H9 (cell line): Measurements from ENCODE around the gene USP13. TPM values are rescaled to one million over a fixed set of nuclear protein-coding genes. Genes with fewer than 3 reads are reported as not detected.

Experiments
- DNase-seq: peaks from one replicate; pipeline ENCODE4 v3.0.0-alpha.2; 2017
- H2AFZ ChIP-seq: one replicate; pipeline ENCODE4 v1.6.1; 2013; ENCODE audit warnings: mild to moderate bottlenecking, low read length, control low read depth, moderate library complexity
- H2AK5ac ChIP-seq: 2 replicates; pipeline ENCODE4 v1.6.1; 2013; ENCODE audit warnings: low read length, control low read depth, mixed read lengths; ENCODE audit not compliant: insufficient read length
- H2BK120ac ChIP-seq: one replicate; pipeline ENCODE4 v1.6.1; 2013; ENCODE audit warnings: low read depth, mild to moderate bottlenecking, low read length, control low read depth, inconsistent platforms; ENCODE audit not compliant: poor library complexity, severe bottlenecking
- H2BK12ac ChIP-seq: 2 replicates; pipeline ENCODE4 v1.6.1; 2013; ENCODE audit warnings: low read length, control low read depth, mixed read lengths, low read depth; ENCODE audit not compliant: insufficient read length
- H2BK15ac ChIP-seq: 2 replicates; pipeline ENCODE4 v1.6.1; 2013; ENCODE audit warnings: low read depth, low read length, control low read depth
- H2BK20ac ChIP-seq: one replicate; pipeline ENCODE4 v1.6.1; 2013; ENCODE audit warnings: low read depth, mild to moderate bottlenecking, low read length, control low read depth, inconsistent platforms; ENCODE audit not compliant: poor library complexity, severe bottlenecking
- H2BK5ac ChIP-seq: 2 replicates; pipeline ENCODE4 v1.6.1; 2013; ENCODE audit warnings: low read length, control low read depth, mixed read lengths; ENCODE audit not compliant: insufficient read length
- H3K14ac ChIP-seq: 2 replicates; pipeline ENCODE4 v1.6.1; 2013; ENCODE audit warnings: low read length, control low read depth; ENCODE audit not compliant: insufficient read depth
- H3K18ac ChIP-seq: 2 replicates; pipeline ENCODE4 v1.6.1; 2013; ENCODE audit warnings: low read depth, mild to moderate bottlenecking, mixed read lengths, low read length, control low read depth; ENCODE audit not compliant: insufficient read length
- H3K23ac ChIP-seq: 2 replicates; pipeline ENCODE4 v1.6.1; 2013; ENCODE audit warnings: low read length, control low read depth, mixed read lengths, low read depth; ENCODE audit not compliant: insufficient read length
- H3K23me2 ChIP-seq: 2 replicates; pipeline ENCODE4 v1.6.1; 2013; ENCODE audit warnings: low read depth, mild to moderate bottlenecking, mixed read lengths, low read length, control low read depth; ENCODE audit not compliant: insufficient read length, poor library complexity, severe bottlenecking
- H3K27ac ChIP-seq: 2 replicates; pipeline ENCODE4 v1.5.1; 2013; ENCODE audit warnings: low read length, control low read depth, mixed read lengths, low read depth; ENCODE audit not compliant: insufficient read length
- H3K27me3 ChIP-seq: 2 replicates; pipeline ENCODE4 v1.6.1; 2013; ENCODE audit warnings: low read length, control low read depth, inconsistent platforms; ENCODE audit not compliant: insufficient read depth
- H3K4ac ChIP-seq: 2 replicates; pipeline ENCODE4 v1.6.1; 2013; ENCODE audit warnings: low read depth, mild to moderate bottlenecking, control low read depth, inconsistent platforms, low read length, moderate library complexity
- H3K4me1 ChIP-seq: 2 replicates; pipeline ENCODE4 v1.6.1; 2013; ENCODE audit warnings: low read length, control low read depth, inconsistent platforms; ENCODE audit not compliant: insufficient read depth
- H3K4me2 ChIP-seq: 2 replicates; pipeline ENCODE4 v1.6.1; 2013; ENCODE audit warnings: low read length, control low read depth, mixed read lengths; ENCODE audit not compliant: insufficient read length, insufficient read depth
- H3K56ac ChIP-seq: 2 replicates; pipeline ENCODE4 v1.6.1; 2013; ENCODE audit warnings: low read depth, mild to moderate bottlenecking, mixed read lengths, low read length, control low read depth; ENCODE audit not compliant: insufficient read length
- H3K79me1 ChIP-seq: 2 replicates; pipeline ENCODE4 v1.6.1; 2013; ENCODE audit warnings: low read depth, mild to moderate bottlenecking, moderate library complexity, low read length, control low read depth, inconsistent platforms; ENCODE audit not compliant: insufficient read depth, poor library complexity, severe bottlenecking
- H3K79me2 ChIP-seq: 2 replicates; pipeline ENCODE4 v1.6.1; 2013; ENCODE audit warnings: low read length, control low read depth, inconsistent platforms; ENCODE audit not compliant: insufficient read depth
- H3K9ac ChIP-seq: 2 replicates; pipeline ENCODE4 v1.6.1; 2013; ENCODE audit warnings: low read length, control low read depth, mixed read lengths; ENCODE audit not compliant: insufficient read length; ENCODE audit errors: extremely low read depth
- H3K9me3 ChIP-seq: one replicate; pipeline ENCODE4 v1.6.1; 2013; ENCODE audit warnings: low read depth, low read length, inconsistent platforms; ENCODE audit not compliant: control insufficient read depth
- H3T11ph ChIP-seq: one replicate; pipeline ENCODE4 v1.6.1; 2013; ENCODE audit warnings: mild to moderate bottlenecking, low read length, control low read depth, inconsistent platforms
- H4K20me1 ChIP-seq: one replicate; pipeline ENCODE4 v1.6.1; 2013; ENCODE audit not compliant: control insufficient read depth, insufficient read length, insufficient read depth
- H4K5ac ChIP-seq: 2 replicates; pipeline ENCODE4 v1.6.1; 2013; ENCODE audit warnings: low read depth, mild to moderate bottlenecking, mixed read lengths, low read length, control low read depth; ENCODE audit not compliant: insufficient read length
- H4K8ac ChIP-seq: replicated peaks from 2 replicates; pipeline ENCODE4 v1.6.1; 2013; ENCODE audit warnings: low read length, control low read depth, mixed read lengths, low read depth; ENCODE audit not compliant: insufficient read length
- H4K91ac ChIP-seq: 2 replicates; pipeline ENCODE4 v1.6.1; 2013; ENCODE audit warnings: low read depth, mild to moderate bottlenecking, moderate library complexity, mixed read lengths, low read length, control low read depth; ENCODE audit not compliant: insufficient read length
- H3K27ac Mint-ChIP-seq, 3 experiments: 2 replicates in 2 of 3; 3 replicates in 1 of 3; pipeline ENCODE4 v1.8.0; 2020 to 2021; ENCODE audit warnings: mixed read lengths in 3 of 3, mild to moderate bottlenecking in 1 of 3, moderate library complexity in 1 of 3
- H3K27me3 Mint-ChIP-seq: 2 replicates; pipeline ENCODE4 v1.8.0; 2021; ENCODE audit warnings: low read depth, mild to moderate bottlenecking, moderate library complexity, mixed read lengths
- H3K36me3 Mint-ChIP-seq, 3 experiments: 2 replicates in 2 of 3; 3 replicates in 1 of 3; pipeline ENCODE4 v1.8.0; 2020 to 2021; ENCODE audit warnings: low read depth in 3 of 3, mixed read lengths in 3 of 3; ENCODE audit not compliant: insufficient read depth in 1 of 3
- H3K4me1 Mint-ChIP-seq, 2 experiments: 2 replicates each; pipeline ENCODE4 v1.8.0; 2020; ENCODE audit warnings: mixed read lengths in 2 of 2
- H3K4me3 Mint-ChIP-seq, 2 experiments: 2 replicates in 1 of 2; 3 replicates in 1 of 2; pipeline ENCODE4 v1.8.0; 2020 to 2021; ENCODE audit warnings: mild to moderate bottlenecking in 2 of 2, mixed read lengths in 2 of 2, moderate library complexity in 1 of 2
- H3K9me3 Mint-ChIP-seq, 2 experiments: 2 replicates in 1 of 2; 3 replicates in 1 of 2; pipeline ENCODE4 v1.8.0; 2020; ENCODE audit warnings: mild to moderate bottlenecking in 2 of 2, mixed read lengths in 2 of 2, moderate library complexity in 1 of 2
- WGBS: extraction: QIAGEN DNeasy Blood & Tissue Kit; methylation state at CpG from one replicate; pipeline ENCODE4 v1.1.7; 2013; ENCODE audit warnings: missing lambda C conversion rate, low lambda C conversion rate, mixed read lengths; ENCODE audit not compliant: insufficient read length; ENCODE audit errors: extremely low coverage; 5-methylcytosine and 5-hydroxymethylcytosine counted together
- total RNA-seq: library from RNA; stranded (reverse); gene quantifications from 2 replicates; pipeline ENCODE4 v1.2.1, GENCODE V29; 2021
- TF ChIP-seq, protein P1 (sequence below): fragments of 200-600 bp; sonication (generic); conservative IDR thresholded peaks from 3 replicates; pipeline ENCODE4 v1.8.0; 2021; ENCODE audit warnings: antibody characterized with exemption, mild to moderate bottlenecking

The USP13 gene
- total RNA-seq, 1 experiment from 2014 or later = 26.7 TPM

DNA sequence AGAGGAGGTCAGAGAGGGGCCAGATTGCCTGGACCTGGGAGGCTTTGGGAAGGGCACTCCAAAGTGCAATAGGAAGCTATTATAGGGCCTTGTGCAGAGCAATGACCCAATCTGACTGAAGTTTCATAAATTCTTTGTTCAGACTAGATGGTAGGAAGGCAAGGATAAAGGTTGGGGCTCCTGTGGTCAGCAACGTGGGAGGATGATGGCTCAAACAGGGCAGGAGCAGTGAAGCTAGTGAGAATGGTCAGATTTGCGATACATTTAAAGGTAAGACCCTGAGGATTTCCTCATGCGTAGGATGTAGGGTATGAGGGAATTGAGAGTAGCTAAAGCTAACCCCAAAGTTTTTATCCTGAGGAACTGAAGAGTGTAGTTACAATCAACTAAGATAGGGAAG is 139.0 kb downstream of the USP13 start:
- Histone ChIP-seq H2BK5ac (no peak overlapping the region), H3K4ac (no peak overlapping the region), H3K4me2 (no peak overlapping the region), H3K9ac (no peak overlapping the region), H3K56ac (no peak overlapping the region), H3K9me3 (no peaks in the 10 kb centered on the region), H3K27ac (no peak overlapping the region), H3K79me2 (no peaks in the 10 kb centered on the region), H4K5ac (no peak overlapping the region), H3T11ph (no peak overlapping the region), H4K91ac (no peak overlapping the region), H3K23ac (no peak overlapping the region), H2BK15ac (no peak overlapping the region), H3K23me2 (no peaks in the 10 kb centered on the region), H3K4me1 (no peaks in the 10 kb centered on the region), H4K8ac (no peak overlapping the region), H2BK12ac (no peak overlapping the region), H3K18ac (no peak overlapping the region), H3K27me3 (no peaks in the 10 kb centered on the region), H2BK20ac (no peak overlapping the region), H2AK5ac (no peak overlapping the region), H2AFZ (no peak overlapping the region), H4K20me1 (no peaks in the 10 kb centered on the region), H3K14ac (no peak overlapping the region), H3K79me1 (no peaks in the 10 kb centered on the region), H2BK120ac (no peak overlapping the region)
- no peak for DNase-seq
- no peak overlapping the region; a peak in 2 of 7 replicates for H3K27ac Mint-ChIP-seq
- no CpG with 5 or more reads among the region's 3 CpGs for WGBS
- H3K4me3 Mint-ChIP-seq = no peak overlapping the region
- H3K36me3 Mint-ChIP-seq = peaks cover 2 to 10% (median 7%) of the 10 kb centered on the region in 3 experiments; a peak in 6 of 7 replicates
- peaks cover 0 to 4% of the 10 kb centered on the region in 2 experiments; a peak in 1 of 5 replicates for H3K9me3 Mint-ChIP-seq
- TF ChIP-seq, protein P1, sequence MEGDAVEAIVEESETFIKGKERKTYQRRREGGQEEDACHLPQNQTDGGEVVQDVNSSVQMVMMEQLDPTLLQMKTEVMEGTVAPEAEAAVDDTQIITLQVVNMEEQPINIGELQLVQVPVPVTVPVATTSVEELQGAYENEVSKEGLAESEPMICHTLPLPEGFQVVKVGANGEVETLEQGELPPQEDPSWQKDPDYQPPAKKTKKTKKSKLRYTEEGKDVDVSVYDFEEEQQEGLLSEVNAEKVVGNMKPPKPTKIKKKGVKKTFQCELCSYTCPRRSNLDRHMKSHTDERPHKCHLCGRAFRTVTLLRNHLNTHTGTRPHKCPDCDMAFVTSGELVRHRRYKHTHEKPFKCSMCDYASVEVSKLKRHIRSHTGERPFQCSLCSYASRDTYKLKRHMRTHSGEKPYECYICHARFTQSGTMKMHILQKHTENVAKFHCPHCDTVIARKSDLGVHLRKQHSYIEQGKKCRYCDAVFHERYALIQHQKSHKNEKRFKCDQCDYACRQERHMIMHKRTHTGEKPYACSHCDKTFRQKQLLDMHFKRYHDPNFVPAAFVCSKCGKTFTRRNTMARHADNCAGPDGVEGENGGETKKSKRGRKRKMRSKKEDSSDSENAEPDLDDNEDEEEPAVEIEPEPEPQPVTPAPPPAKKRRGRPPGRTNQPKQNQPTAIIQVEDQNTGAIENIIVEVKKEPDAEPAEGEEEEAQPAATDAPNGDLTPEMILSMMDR = no peak
- H3K27me3 Mint-ChIP-seq = no peaks in the 10 kb centered on the region
- H3K4me1 Mint-ChIP-seq = no peaks in the 10 kb centered on the region
